ENCODE data around the gene STK4.

STK4 gene

DNA sequence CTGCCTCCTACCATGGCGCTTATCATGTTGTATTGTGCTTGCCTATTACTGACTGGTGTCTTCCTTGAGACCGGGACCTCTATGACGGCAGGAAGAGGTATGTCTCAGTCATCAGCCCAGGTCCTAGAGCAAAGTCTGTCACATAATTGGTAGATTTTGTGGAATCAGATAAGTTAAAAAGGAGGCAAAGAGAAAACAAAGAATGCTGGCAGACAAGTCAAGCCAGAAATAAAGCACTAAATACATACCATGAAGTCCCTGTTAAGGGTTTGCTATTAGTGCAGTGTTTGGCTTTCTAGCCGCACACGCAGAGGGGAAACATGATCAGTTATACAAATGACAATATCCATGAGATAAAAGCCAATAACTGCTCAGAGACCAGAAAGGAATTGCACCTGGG is 12.1 kb upstream of the STK4 start:
- no peak overlapping the region for H3K27ac ChIP-seq (ENCODE audit: low read depth, low read length)
- no peak overlapping the region for H3K4me3 ChIP-seq (ENCODE audit: low read depth, low read length)
- no peaks in the 10 kb centered on the region for H3K9me3 ChIP-seq (ENCODE audit: control insufficient read depth, insufficient read depth, low read length)
- peaks cover 5% of the 10 kb centered on the region for H3K4me1 ChIP-seq (ENCODE audit: control insufficient read depth, insufficient read depth, low read length)
- H3K9ac ChIP-seq (ENCODE audit: low read depth, low read length), result no peak overlapping the region
- peaks cover 82% of the 10 kb centered on the region for H3K36me3 ChIP-seq (ENCODE audit: control insufficient read depth, insufficient read depth, low read length)
- no peaks in the 10 kb centered on the region for H3K27me3 ChIP-seq (ENCODE audit: control insufficient read depth, insufficient read depth, low read length)

DNA sequence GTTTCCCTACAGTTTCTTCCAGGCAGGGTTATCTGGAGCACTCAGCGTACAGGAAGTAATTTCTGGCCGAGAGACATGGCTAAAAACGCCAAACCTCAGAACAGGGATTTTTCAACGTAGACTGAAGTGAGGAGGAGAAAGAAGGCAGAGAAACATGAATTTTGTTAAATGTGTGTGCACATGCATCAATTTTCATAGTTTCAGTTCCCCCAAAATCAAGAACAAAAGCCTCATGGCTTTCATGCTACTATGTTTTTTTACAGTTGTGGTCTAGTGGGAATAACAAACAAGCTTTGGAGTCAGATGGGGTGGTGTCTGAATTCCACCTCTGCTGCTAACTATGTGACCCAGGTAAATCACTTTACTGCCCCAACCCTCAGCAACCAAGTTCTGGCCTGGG is 11.0 kb upstream of the STK4 start:
- Histone ChIP-seq H3K9ac (ENCODE audit: low read depth, low read length) (no peak overlapping the region), H3K4me1 (ENCODE audit: control insufficient read depth, insufficient read depth, low read length) (peaks cover 9% of the 10 kb centered on the region), H3K4me3 (ENCODE audit: low read depth, low read length) (no peak overlapping the region), H3K36me3 (ENCODE audit: control insufficient read depth, insufficient read depth, low read length) (peaks cover 71% of the 10 kb centered on the region), H3K9me3 (ENCODE audit: control insufficient read depth, insufficient read depth, low read length) (no peaks in the 10 kb centered on the region), H3K27me3 (ENCODE audit: control insufficient read depth, insufficient read depth, low read length) (peaks cover 3% of the 10 kb centered on the region; the same call in 1 of the 2 replicates), H3K27ac (ENCODE audit: low read depth, low read length) (no peak overlapping the region)

- Histone ChIP-seq H3K9me3 (ENCODE audit: control insufficient read depth, insufficient read depth, low read length) (no peaks in the 10 kb centered on the region), H3K36me3 (ENCODE audit: control insufficient read depth, insufficient read depth, low read length) (peaks cover 60% of the 10 kb centered on the region), H3K27ac (ENCODE audit: low read depth, low read length) (no peak overlapping the region), H3K4me3 (ENCODE audit: low read depth, low read length) (no peak overlapping the region), H3K9ac (ENCODE audit: low read depth, low read length) (no peak overlapping the region), H3K4me1 (ENCODE audit: control insufficient read depth, insufficient read depth, low read length) (peaks cover 16% of the 10 kb centered on the region), H3K27me3 (ENCODE audit: control insufficient read depth, insufficient read depth, low read length) (peaks cover 12% of the 10 kb centered on the region)
Observed at GRCh38 chr20:44956410-44956809, 9.9 kb upstream of the STK4 start.

- H3K36me3 ChIP-seq (ENCODE audit: control insufficient read depth, insufficient read depth, low read length), result peaks cover 41% of the 10 kb centered on the region
- no peaks in the 10 kb centered on the region for H3K9me3 ChIP-seq (ENCODE audit: control insufficient read depth, insufficient read depth, low read length)
- H3K9ac ChIP-seq (ENCODE audit: low read depth, low read length), result no peak overlapping the region
- H3K27ac ChIP-seq (ENCODE audit: low read depth, low read length), result no peak overlapping the region
- no peak overlapping the region for H3K4me3 ChIP-seq (ENCODE audit: low read depth, low read length)
- H3K4me1 ChIP-seq (ENCODE audit: control insufficient read depth, insufficient read depth, low read length), result peaks cover 21% of the 10 kb centered on the region
- peaks cover 29% of the 10 kb centered on the region for H3K27me3 ChIP-seq (ENCODE audit: control insufficient read depth, insufficient read depth, low read length)
Observed at GRCh38 chr20:44958276-44958675, 8.0 kb upstream of the STK4 start.

DNA sequence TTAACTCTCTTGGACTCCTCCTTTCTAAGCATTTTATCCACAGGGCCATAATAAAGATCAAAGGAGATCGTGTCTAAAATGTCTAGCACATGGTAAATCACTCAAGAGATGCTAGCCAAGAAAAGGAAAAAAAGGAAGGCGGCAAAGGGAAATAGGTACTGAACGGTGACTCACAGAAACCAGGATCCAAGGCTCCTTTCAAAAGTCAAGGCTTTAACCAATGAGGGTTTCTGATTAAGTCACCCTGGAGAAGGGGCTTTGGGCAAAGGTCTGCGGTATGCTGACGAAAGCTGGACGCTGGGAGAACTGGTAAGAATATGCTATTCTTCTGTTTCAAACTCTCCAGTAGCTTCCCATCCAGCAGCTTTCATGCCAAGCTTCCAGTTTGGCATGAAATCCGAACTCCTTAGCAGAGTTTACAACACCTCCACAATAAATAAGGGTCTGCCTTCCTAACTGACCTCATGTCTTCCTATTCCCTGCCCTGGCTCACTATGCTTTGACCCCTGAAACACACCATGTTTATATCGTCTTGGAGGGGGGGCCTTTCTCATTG is 7.2 kb upstream of the STK4 start:
- peak overlapping the region; percentile 82 for H3K4me3 ChIP-seq (ENCODE audit: low read depth, low read length)
- no peaks in the 10 kb centered on the region for H3K9me3 ChIP-seq (ENCODE audit: control insufficient read depth, insufficient read depth, low read length)
- no peak overlapping the region for H3K27ac ChIP-seq (ENCODE audit: low read depth, low read length)
- H3K9ac ChIP-seq (ENCODE audit: low read depth, low read length), result peak overlapping the region; percentile 32
- peaks cover 36% of the 10 kb centered on the region for H3K27me3 ChIP-seq (ENCODE audit: control insufficient read depth, insufficient read depth, low read length)
- H3K36me3 ChIP-seq (ENCODE audit: control insufficient read depth, insufficient read depth, low read length), result peaks cover 32% of the 10 kb centered on the region
- peaks cover 21% of the 10 kb centered on the region for H3K4me1 ChIP-seq (ENCODE audit: control insufficient read depth, insufficient read depth, low read length)

DNA sequence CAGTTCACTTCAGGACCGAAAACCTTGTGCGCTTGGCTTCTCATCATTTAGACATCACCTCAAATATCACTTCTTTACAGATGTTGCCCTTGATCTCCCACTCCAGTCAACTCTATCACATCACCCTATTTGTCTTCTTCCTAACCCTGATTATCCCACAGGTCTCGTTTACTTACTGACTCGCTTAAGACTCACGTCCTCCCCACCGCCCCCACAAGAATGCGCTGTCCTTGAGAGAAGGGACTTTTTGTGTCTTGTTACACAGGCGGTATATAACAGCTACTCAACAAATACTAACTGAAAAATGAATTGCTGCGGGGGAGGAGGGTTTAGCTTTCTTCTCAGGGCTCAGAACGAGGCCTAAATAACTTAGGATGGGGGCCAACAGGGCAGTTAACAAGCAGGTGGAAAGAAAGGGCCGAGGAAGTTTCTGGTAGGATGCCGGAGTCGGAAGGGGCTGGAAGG is 6.6 kb upstream of the STK4 start:
- H3K4me3 ChIP-seq (ENCODE audit: low read depth, low read length), result peak overlapping the region; percentile 82
- peak overlapping the region; percentile 32 for H3K9ac ChIP-seq (ENCODE audit: low read depth, low read length)
- peak overlapping the region; percentile 80 for H3K27ac ChIP-seq (ENCODE audit: low read depth, low read length)
- peaks cover 40% of the 10 kb centered on the region for H3K27me3 ChIP-seq (ENCODE audit: control insufficient read depth, insufficient read depth, low read length)
- H3K4me1 ChIP-seq (ENCODE audit: control insufficient read depth, insufficient read depth, low read length), result peaks cover 21% of the 10 kb centered on the region
- peaks cover 27% of the 10 kb centered on the region for H3K36me3 ChIP-seq (ENCODE audit: control insufficient read depth, insufficient read depth, low read length)
- no peaks in the 10 kb centered on the region for H3K9me3 ChIP-seq (ENCODE audit: control insufficient read depth, insufficient read depth, low read length)

GRCh38 chr20:44960103-44960852 is 6.0 kb upstream of the STK4 start, which contains the start of gene TOMM34:
Gene TOMM34 (minus strand): TSS chr20:44960397. CDS start chr20:44960333, 64 bp downstream.
- H3K27me3 ChIP-seq (ENCODE audit: control insufficient read depth, insufficient read depth, low read length), result peaks cover 44% of the 10 kb centered on the region
- peak within 1 kb of the TSS; percentile 82 for H3K4me3 ChIP-seq (ENCODE audit: low read depth, low read length)
- H3K4me1 ChIP-seq (ENCODE audit: control insufficient read depth, insufficient read depth, low read length), result peaks cover 21% of the 10 kb centered on the region
- no peaks in the 10 kb centered on the region for H3K9me3 ChIP-seq (ENCODE audit: control insufficient read depth, insufficient read depth, low read length)
- H3K27ac ChIP-seq (ENCODE audit: low read depth, low read length), result peak within 1 kb of the TSS; percentile 80
- peak within 1 kb of the TSS; percentile 32 for H3K9ac ChIP-seq (ENCODE audit: low read depth, low read length)
- peaks cover 21% of the 10 kb centered on the region for H3K36me3 ChIP-seq (ENCODE audit: control insufficient read depth, insufficient read depth, low read length)

- Histone ChIP-seq H3K36me3 (ENCODE audit: control insufficient read depth, insufficient read depth, low read length) (peaks cover 11% of the 10 kb centered on the region), H3K9ac (ENCODE audit: low read depth, low read length) (no peak overlapping the region), H3K9me3 (ENCODE audit: control insufficient read depth, insufficient read depth, low read length) (no peaks in the 10 kb centered on the region), H3K27me3 (ENCODE audit: control insufficient read depth, insufficient read depth, low read length) (peaks cover 46% of the 10 kb centered on the region), H3K4me1 (ENCODE audit: control insufficient read depth, insufficient read depth, low read length) (peaks cover 21% of the 10 kb centered on the region), H3K4me3 (ENCODE audit: low read depth, low read length) (no peak overlapping the region), H3K27ac (ENCODE audit: low read depth, low read length) (no peak overlapping the region)
Observed at GRCh38 chr20:44961011-44961869, 5.1 kb upstream of the STK4 start.

- peaks cover 21% of the 10 kb centered on the region for H3K4me1 ChIP-seq (ENCODE audit: control insufficient read depth, insufficient read depth, low read length)
- no peak overlapping the region for H3K9ac ChIP-seq (ENCODE audit: low read depth, low read length)
- peaks cover 8% of the 10 kb centered on the region; the same call in 1 of the 2 replicates for H3K36me3 ChIP-seq (ENCODE audit: control insufficient read depth, insufficient read depth, low read length)
- no peak overlapping the region for H3K27ac ChIP-seq (ENCODE audit: low read depth, low read length)
- H3K9me3 ChIP-seq (ENCODE audit: control insufficient read depth, insufficient read depth, low read length), result no peaks in the 10 kb centered on the region
- no peak overlapping the region for H3K4me3 ChIP-seq (ENCODE audit: low read depth, low read length)
- H3K27me3 ChIP-seq (ENCODE audit: control insufficient read depth, insufficient read depth, low read length), result peaks cover 46% of the 10 kb centered on the region
Observed at GRCh38 chr20:44961870-44962267, 4.4 kb upstream of the STK4 start.

GRCh38 chr20:44962483-44962882 is 3.8 kb upstream of the STK4 start:
- H3K27me3 ChIP-seq (ENCODE audit: control insufficient read depth, insufficient read depth, low read length), result peaks cover 46% of the 10 kb centered on the region
- H3K4me1 ChIP-seq (ENCODE audit: control insufficient read depth, insufficient read depth, low read length), result peaks cover 27% of the 10 kb centered on the region
- no peak overlapping the region for H3K27ac ChIP-seq (ENCODE audit: low read depth, low read length)
- no peak overlapping the region for H3K4me3 ChIP-seq (ENCODE audit: low read depth, low read length)
- no peak overlapping the region for H3K9ac ChIP-seq (ENCODE audit: low read depth, low read length)
- peaks cover 8% of the 10 kb centered on the region; the same call in 1 of the 2 replicates for H3K36me3 ChIP-seq (ENCODE audit: control insufficient read depth, insufficient read depth, low read length)
- no peaks in the 10 kb centered on the region for H3K9me3 ChIP-seq (ENCODE audit: control insufficient read depth, insufficient read depth, low read length)
